ENCODE data around the gene MTHFSD. TPM values are rescaled to one million over a fixed set of nuclear protein-coding genes. Genes with fewer than 3 reads are reported as not detected.

MTHFSD gene
- total RNA-seq, 2 experiments from 2014 or later, result 7.3 to 7.9 TPM

- TF ChIP-seq, protein P1, sequence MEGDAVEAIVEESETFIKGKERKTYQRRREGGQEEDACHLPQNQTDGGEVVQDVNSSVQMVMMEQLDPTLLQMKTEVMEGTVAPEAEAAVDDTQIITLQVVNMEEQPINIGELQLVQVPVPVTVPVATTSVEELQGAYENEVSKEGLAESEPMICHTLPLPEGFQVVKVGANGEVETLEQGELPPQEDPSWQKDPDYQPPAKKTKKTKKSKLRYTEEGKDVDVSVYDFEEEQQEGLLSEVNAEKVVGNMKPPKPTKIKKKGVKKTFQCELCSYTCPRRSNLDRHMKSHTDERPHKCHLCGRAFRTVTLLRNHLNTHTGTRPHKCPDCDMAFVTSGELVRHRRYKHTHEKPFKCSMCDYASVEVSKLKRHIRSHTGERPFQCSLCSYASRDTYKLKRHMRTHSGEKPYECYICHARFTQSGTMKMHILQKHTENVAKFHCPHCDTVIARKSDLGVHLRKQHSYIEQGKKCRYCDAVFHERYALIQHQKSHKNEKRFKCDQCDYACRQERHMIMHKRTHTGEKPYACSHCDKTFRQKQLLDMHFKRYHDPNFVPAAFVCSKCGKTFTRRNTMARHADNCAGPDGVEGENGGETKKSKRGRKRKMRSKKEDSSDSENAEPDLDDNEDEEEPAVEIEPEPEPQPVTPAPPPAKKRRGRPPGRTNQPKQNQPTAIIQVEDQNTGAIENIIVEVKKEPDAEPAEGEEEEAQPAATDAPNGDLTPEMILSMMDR (IDR thresholded peaks at IDR 0.05), result no peak
- Mint-ChIP-seq H3K4me3 (no peak overlapping the region), H3K4me1 (ENCODE audit: low read depth) (peaks cover 7% of the 10 kb centered on the region), H3K27me3 (no peaks in the 10 kb centered on the region), H3K36me3 (ENCODE audit: low read depth) (peaks cover 93% of the 10 kb centered on the region), H3K9me3 (no peaks in the 10 kb centered on the region), H3K27ac (no peak overlapping the region)
- DNase-seq, result no peak
- intact Hi-C loops (cut with DNase I, micrococcal nuclease), result no loop called here
- POLR2A ChIA-PET, result no interaction called here
- CTCF ChIA-PET, result no interaction called here
- Histone ChIP-seq H3K36me3 (ENCODE audit: insufficient read depth, low read length) (peaks cover 63% of the 10 kb centered on the region), H3K9me3 (ENCODE audit: control insufficient read depth in 1 of 2, insufficient read depth in 1 of 2, low read length in 2 of 2) (no peaks in the 10 kb centered on the region), H3K4me1 (ENCODE audit: insufficient read depth, low read length) (no peaks in the 10 kb centered on the region), H3K27ac (ENCODE audit: low read depth in 1 of 2, low read length in 2 of 2) (no peak overlapping the region), H3K27me3 (ENCODE audit: control insufficient read depth in 1 of 2, insufficient read depth in 2 of 2, low read length in 2 of 2) (no peaks in the 10 kb centered on the region), H3K4me3 (ENCODE audit: low read length) (no peak overlapping the region)
- ATAC-seq (ENCODE audit: poor library complexity), result no peak
These were observed 13.5 kb downstream of the MTHFSD start for GRCh38 chr16:86541560-86541959.

GRCh38 chr16:86540894-86541293 lies 14.1 kb downstream of the MTHFSD start:
- Mint-ChIP-seq H3K27ac (no peak overlapping the region), H3K4me3 (no peak overlapping the region), H3K9me3 (no peaks in the 10 kb centered on the region), H3K27me3 (no peaks in the 10 kb centered on the region), H3K4me1 (ENCODE audit: low read depth) (peaks cover 7% of the 10 kb centered on the region), H3K36me3 (ENCODE audit: low read depth) (peaks cover 94% of the 10 kb centered on the region)
- Histone ChIP-seq H3K36me3 (ENCODE audit: insufficient read depth, low read length) (peaks cover 62% of the 10 kb centered on the region), H3K4me1 (ENCODE audit: insufficient read depth, low read length) (no peaks in the 10 kb centered on the region), H3K9me3 (ENCODE audit: control insufficient read depth in 1 of 2, insufficient read depth in 1 of 2, low read length in 2 of 2) (no peaks in the 10 kb centered on the region), H3K27me3 (ENCODE audit: control insufficient read depth in 1 of 2, insufficient read depth in 2 of 2, low read length in 2 of 2) (no peaks in the 10 kb centered on the region), H3K4me3 (ENCODE audit: low read length) (no peak overlapping the region), H3K27ac (ENCODE audit: low read depth in 1 of 2, low read length in 2 of 2) (no peak overlapping the region)
- intact Hi-C loops (cut with DNase I, micrococcal nuclease), result no loop called here
- DNase-seq (no peak), ATAC-seq (ENCODE audit: poor library complexity) (no peak)
- CTCF ChIA-PET, result no interaction called here
- TF ChIP-seq, protein P1 (IDR thresholded peaks at IDR 0.05), result no peak
- POLR2A ChIA-PET, result no interaction called here

- no peaks in the 10 kb centered on the region for H3K4me1 ChIP-seq (ENCODE audit: insufficient read depth, low read length)
- Mint-ChIP-seq H3K27ac (no peak overlapping the region), H3K4me1 (ENCODE audit: low read depth) (no peaks in the 10 kb centered on the region), H3K27me3 (no peaks in the 10 kb centered on the region), H3K4me3 (no peak overlapping the region), H3K9me3 (no peaks in the 10 kb centered on the region), H3K36me3 (ENCODE audit: low read depth) (peaks cover 90% of the 10 kb centered on the region)
- TF ChIP-seq, protein P1 (IDR thresholded peaks at IDR 0.05), result no peak
- H3K36me3 ChIP-seq (ENCODE audit: insufficient read depth, low read length), result peaks cover 55% of the 10 kb centered on the region
- ATAC-seq (ENCODE audit: poor library complexity) (no peak), DNase-seq (no peak)
- intact Hi-C loops (cut with DNase I, micrococcal nuclease), result no loop called here
- H3K9me3 ChIP-seq (ENCODE audit: control insufficient read depth in 1 of 2, insufficient read depth in 1 of 2, low read length in 2 of 2), result no peaks in the 10 kb centered on the region
- POLR2A ChIA-PET, result no interaction called here
- H3K27me3 ChIP-seq (ENCODE audit: control insufficient read depth in 1 of 2, insufficient read depth in 2 of 2, low read length in 2 of 2), result no peaks in the 10 kb centered on the region
- H3K27ac ChIP-seq (ENCODE audit: low read depth in 1 of 2, low read length in 2 of 2), result no peak overlapping the region
- no peak overlapping the region for H3K4me3 ChIP-seq (ENCODE audit: low read length)
- CTCF ChIA-PET, result no interaction called here
These were observed 16.7 kb downstream of the MTHFSD start for GRCh38 chr16:86538196-86538780.
